ENCODE measurements around the gene SMIM43. TPM values are rescaled to one million over a fixed set of nuclear protein-coding genes. Genes with fewer than 3 reads are reported as not detected.
A peak's percentile ranks its signal among the peaks of the same experiment; 100 is the strongest.

SMIM43 gene
- total and polyA plus RNA-seq, 5 donors from 2014 or later = 0.14 to 1.8 (median 0.56) TPM; not detected in 2

- H3K36me3 Mint-ChIP-seq = no peaks in the 10 kb centered on the region
- H3K27ac Mint-ChIP-seq = no peak overlapping the region
- DNase-seq = no peak
- no peak overlapping the region for H3K27ac ChIP-seq (ENCODE audit: insufficient read depth, low read length, poor library complexity, severe bottlenecking)
- peaks cover 0 to under 1% (median 0%) of the 10 kb centered on the region in 7 donors for H3K9me3 Mint-ChIP-seq
- no peak overlapping the region for H3K4me3 ChIP-seq (ENCODE audit: low read depth, low read length)
- peaks cover 22% of the 10 kb centered on the region for H3K27me3 Mint-ChIP-seq
- no peaks in the 10 kb centered on the region for H3K4me1 ChIP-seq (ENCODE audit: control insufficient read depth, insufficient read depth, low read length, poor library complexity, severe bottlenecking)
- H3K36me3 ChIP-seq (ENCODE audit: control insufficient read depth, insufficient read depth, low read length) = no peaks in the 10 kb centered on the region
- no peak overlapping the region for H3K4me3 Mint-ChIP-seq
- no peaks in the 10 kb centered on the region for H3K4me1 Mint-ChIP-seq
- H3K9me3 ChIP-seq (ENCODE audit: control insufficient read depth in 2 of 2, low read length in 2 of 2) = no peaks in the 10 kb centered on the region
- no peak for ATAC-seq (ENCODE audit: low read depth in 2 of 2)
- peaks cover 9% of the 10 kb centered on the region for H3K27me3 ChIP-seq (ENCODE audit: control insufficient read depth, insufficient read depth, low read length)
These were observed 44.9 kb downstream of the SMIM43 start for GRCh38 chr4:121720109-121720508.

GRCh38 chr4:121717680-121718237 is 47.2 kb downstream of the SMIM43 start:
- no peaks in the 10 kb centered on the region for H3K36me3 Mint-ChIP-seq

GRCh38 chr4:121714548-121714947 is 50.4 kb downstream of the SMIM43 start:
- Mint-ChIP-seq H3K9me3 (peaks cover 0 to 3% (median 0%) of the 10 kb centered on the region in 7 donors), H3K27me3 (peaks cover 44% of the 10 kb centered on the region), H3K27ac (no peak overlapping the region)

More at GRCh38 chr4:121717680-121718237, 47.2 kb downstream of the SMIM43 start:
- no peak for DNase-seq
- H3K9me3 ChIP-seq (ENCODE audit: control insufficient read depth in 2 of 2, low read length in 2 of 2) = no peaks in the 10 kb centered on the region
- H3K36me3 ChIP-seq (ENCODE audit: control insufficient read depth, insufficient read depth, low read length) = no peaks in the 10 kb centered on the region
- H3K27ac Mint-ChIP-seq = peak overlapping the region in 1 of 3 donors; percentile 87
- no peaks in the 10 kb centered on the region for H3K4me1 ChIP-seq (ENCODE audit: control insufficient read depth, insufficient read depth, low read length, poor library complexity, severe bottlenecking)
- peaks cover 12% of the 10 kb centered on the region for H3K27me3 ChIP-seq (ENCODE audit: control insufficient read depth, insufficient read depth, low read length)
- H3K9me3 Mint-ChIP-seq = peaks cover 0 to 3% (median 0%) of the 10 kb centered on the region in 7 donors
- no peak overlapping the region for H3K27ac ChIP-seq (ENCODE audit: insufficient read depth, low read length, poor library complexity, severe bottlenecking)
- H3K27me3 Mint-ChIP-seq = peaks cover 33% of the 10 kb centered on the region
- no peak for ATAC-seq (ENCODE audit: low read depth in 2 of 2)
- no peaks in the 10 kb centered on the region for H3K4me1 Mint-ChIP-seq
- no peak overlapping the region for H3K4me3 ChIP-seq (ENCODE audit: low read depth, low read length)
- H3K4me3 Mint-ChIP-seq = no peak overlapping the region

GRCh38 chr4:121712783-121713182 is 52.2 kb downstream of the SMIM43 start:
- no peak overlapping the region for H3K27ac ChIP-seq (ENCODE audit: insufficient read depth, low read length, poor library complexity, severe bottlenecking)
- no peak overlapping the region for H3K4me3 Mint-ChIP-seq
- H3K4me3 ChIP-seq (ENCODE audit: low read depth, low read length) = no peak overlapping the region
- H3K36me3 Mint-ChIP-seq = no peaks in the 10 kb centered on the region
- ATAC-seq (ENCODE audit: low read depth in 2 of 2) = no peak
- H3K27me3 ChIP-seq (ENCODE audit: control insufficient read depth, insufficient read depth, low read length) = peaks cover 27% of the 10 kb centered on the region
- H3K4me1 ChIP-seq (ENCODE audit: control insufficient read depth, insufficient read depth, low read length, poor library complexity, severe bottlenecking) = peaks cover 4% of the 10 kb centered on the region
- peaks cover 0 to 4% (median 0%) of the 10 kb centered on the region in 7 donors for H3K9me3 Mint-ChIP-seq
- no peaks in the 10 kb centered on the region for H3K36me3 ChIP-seq (ENCODE audit: control insufficient read depth, insufficient read depth, low read length)
- H3K9me3 ChIP-seq (ENCODE audit: control insufficient read depth in 2 of 2, low read length in 2 of 2) = no peaks in the 10 kb centered on the region
- peaks cover 44% of the 10 kb centered on the region for H3K27me3 Mint-ChIP-seq
- H3K27ac Mint-ChIP-seq = no peak overlapping the region
- H3K4me1 Mint-ChIP-seq = peaks cover 0 to 9% (median 0%) of the 10 kb centered on the region in 4 donors
- no peak for DNase-seq

More at GRCh38 chr4:121714548-121714947, 50.4 kb downstream of the SMIM43 start:
- H3K27ac ChIP-seq (ENCODE audit: insufficient read depth, low read length, poor library complexity, severe bottlenecking) = no peak overlapping the region
- no peak for DNase-seq
- H3K36me3 ChIP-seq (ENCODE audit: control insufficient read depth, insufficient read depth, low read length) = no peaks in the 10 kb centered on the region
- Mint-ChIP-seq H3K4me3 (no peak overlapping the region), H3K36me3 (no peaks in the 10 kb centered on the region), H3K4me1 (peaks cover 0 to 9% (median 0%) of the 10 kb centered on the region in 4 donors)
- H3K9me3 ChIP-seq (ENCODE audit: control insufficient read depth in 2 of 2, low read length in 2 of 2) = no peaks in the 10 kb centered on the region
- no peak for ATAC-seq (ENCODE audit: low read depth in 2 of 2)
- peaks cover 24% of the 10 kb centered on the region for H3K27me3 ChIP-seq (ENCODE audit: control insufficient read depth, insufficient read depth, low read length)
- H3K4me1 ChIP-seq (ENCODE audit: control insufficient read depth, insufficient read depth, low read length, poor library complexity, severe bottlenecking) = peaks cover 4% of the 10 kb centered on the region
- no peak overlapping the region for H3K4me3 ChIP-seq (ENCODE audit: low read depth, low read length)

GRCh38 chr4:121712001-121712651 is 52.8 kb downstream of the SMIM43 start:
- Mint-ChIP-seq H3K4me3 (no peak overlapping the region), H3K4me1 (peaks cover 0 to 10% (median 2%) of the 10 kb centered on the region in 4 donors), H3K27me3 (peaks cover 41% of the 10 kb centered on the region), H3K36me3 (no peaks in the 10 kb centered on the region), H3K9me3 (peaks cover 0 to 4% (median 0%) of the 10 kb centered on the region in 7 donors), H3K27ac (no peak overlapping the region)
- peaks cover 4% of the 10 kb centered on the region for H3K4me1 ChIP-seq (ENCODE audit: control insufficient read depth, insufficient read depth, low read length, poor library complexity, severe bottlenecking)
- H3K27ac ChIP-seq (ENCODE audit: insufficient read depth, low read length, poor library complexity, severe bottlenecking) = no peak overlapping the region
- peaks cover 27% of the 10 kb centered on the region for H3K27me3 ChIP-seq (ENCODE audit: control insufficient read depth, insufficient read depth, low read length)
- H3K36me3 ChIP-seq (ENCODE audit: control insufficient read depth, insufficient read depth, low read length) = no peaks in the 10 kb centered on the region
- no peak for DNase-seq
- H3K9me3 ChIP-seq (ENCODE audit: control insufficient read depth in 2 of 2, low read length in 2 of 2) = no peaks in the 10 kb centered on the region
- no peak overlapping the region for H3K4me3 ChIP-seq (ENCODE audit: low read depth, low read length)
- ATAC-seq (ENCODE audit: low read depth in 2 of 2) = no peak

GRCh38 chr4:121711263-121712000 is 53.5 kb downstream of the SMIM43 start:
- no peaks in the 10 kb centered on the region for H3K9me3 ChIP-seq (ENCODE audit: control insufficient read depth in 2 of 2, low read length in 2 of 2)
- peaks cover 27% of the 10 kb centered on the region for H3K27me3 ChIP-seq (ENCODE audit: control insufficient read depth, insufficient read depth, low read length)
- no peak for DNase-seq
- Mint-ChIP-seq H3K9me3 (peaks cover 0 to 5% (median 0%) of the 10 kb centered on the region in 7 donors), H3K36me3 (no peaks in the 10 kb centered on the region), H3K4me3 (no peak overlapping the region), H3K4me1 (peaks cover 0 to 16% (median 6%) of the 10 kb centered on the region in 4 donors), H3K27ac (no peak overlapping the region), H3K27me3 (peaks cover 41% of the 10 kb centered on the region)
- no peak overlapping the region for H3K27ac ChIP-seq (ENCODE audit: insufficient read depth, low read length, poor library complexity, severe bottlenecking)
- H3K4me3 ChIP-seq (ENCODE audit: low read depth, low read length) = no peak overlapping the region
- H3K36me3 ChIP-seq (ENCODE audit: control insufficient read depth, insufficient read depth, low read length) = no peaks in the 10 kb centered on the region
- ATAC-seq (ENCODE audit: low read depth in 2 of 2) = peak; percentile 20 to 28
- H3K4me1 ChIP-seq (ENCODE audit: control insufficient read depth, insufficient read depth, low read length, poor library complexity, severe bottlenecking) = peaks cover 7% of the 10 kb centered on the region

- ATAC-seq (ENCODE audit: low read depth in 2 of 2) = no peak
- peaks cover 8% of the 10 kb centered on the region for H3K4me1 ChIP-seq (ENCODE audit: control insufficient read depth, insufficient read depth, low read length, poor library complexity, severe bottlenecking)
- H3K9me3 Mint-ChIP-seq = peaks cover 0 to 4% (median 0%) of the 10 kb centered on the region in 7 donors
- H3K36me3 ChIP-seq (ENCODE audit: control insufficient read depth, insufficient read depth, low read length) = no peaks in the 10 kb centered on the region
- peaks cover 0 to 18% (median 8%) of the 10 kb centered on the region in 4 donors for H3K4me1 Mint-ChIP-seq
- H3K9me3 ChIP-seq (ENCODE audit: control insufficient read depth in 2 of 2, low read length in 2 of 2) = no peaks in the 10 kb centered on the region
- no peak overlapping the region for H3K27ac ChIP-seq (ENCODE audit: insufficient read depth, low read length, poor library complexity, severe bottlenecking)
- no peak overlapping the region for H3K4me3 ChIP-seq (ENCODE audit: low read depth, low read length)
- H3K27me3 Mint-ChIP-seq = peaks cover 30% of the 10 kb centered on the region
- no peak for DNase-seq
- H3K4me3 Mint-ChIP-seq = no peak overlapping the region
- H3K36me3 Mint-ChIP-seq = no peaks in the 10 kb centered on the region
- no peak overlapping the region for H3K27ac Mint-ChIP-seq
- peaks cover 18% of the 10 kb centered on the region for H3K27me3 ChIP-seq (ENCODE audit: control insufficient read depth, insufficient read depth, low read length)
These were observed 55.1 kb downstream of the SMIM43 start for GRCh38 chr4:121709766-121710405.

Data from CD4-positive, CD25-positive, alpha-beta regulatory T cell (primary cell).